Esophagus squamous epithelium (tissue), 4 donors: ENCODE data around the gene CCDC144A.
"Not testable (repeated sequence)": the region's sequence is repeated elsewhere in the genome, so short reads cannot be mapped to it uniquely, and the experiment has no call there.

ENCODE experiments used
- CTCF ChIP-seq, 6 experiments: fragments of 450-650 bp in 4 of 6; fragments of 200-600 bp in 2 of 6; sonication (generic) in 2 of 6; IDR thresholded peaks; one replicate each; pipeline ENCODE4 v1.5.1; 2016 to 2019; ENCODE audit warnings: antibody characterized with exemption in 6 of 6, mild to moderate bottlenecking in 4 of 6, moderate library complexity in 4 of 6
- POLR2A ChIP-seq, 4 donors: fragments of 450-650 bp; IDR thresholded peaks; one replicate each; pipeline ENCODE4 v1.6.1; 2017; ENCODE audit warnings: antibody characterized with exemption in 4 of 4, mild to moderate bottlenecking in 4 of 4, moderate library complexity in 3 of 4

- not testable (repeated sequence) for TF ChIP-seq CTCF, POLR2A (IDR thresholded peaks at IDR 0.05)
Observed at GRCh38 chr17:16812126-16812525, 122.1 kb downstream of the CCDC144A start.
